SK-N-SH (cell line): ENCODE measurements around the gene OR10G7. TPM values are rescaled to one million over a fixed set of nuclear protein-coding genes. Genes with fewer than 3 reads are reported as not detected.
"Not testable (repeated sequence)": the region's sequence is repeated elsewhere in the genome, so short reads cannot be mapped to it uniquely, and the experiment has no call there.

Experiments
- CTCF ChIA-PET: fragments of 300-600, 350-600 bp; formaldehyde crosslinking; extraction: SDS; loops from one replicate; lab custom pipeline; 2021; lab: Yijun Ruan, JAX
- POLR2A ChIA-PET: fragments of 350-600 bp; sonication (Branson Sonifier 250); formaldehyde crosslinking; extraction: SDS; loops from one replicate; lab custom pipeline; 2020; ENCODE audit warnings: antibody characterized with exemption, inconsistent platforms; lab: Yijun Ruan, JAX
- DNase-seq: peaks from one replicate; pipeline ENCODE4 v3.0.0; 2012
- H2AFZ ChIP-seq: fragments of 200-600 bp; sonication (generic); 2 replicates; pipeline ENCODE4 v1.8.1; 2016; ENCODE audit warnings: antibody characterized with exemption, mild to moderate bottlenecking, low read depth
- H3F3A ChIP-seq: fragments of 200-600 bp; sonication (generic); replicated peaks from 2 replicates; pipeline ENCODE3; 2016; ENCODE audit warnings: antibody characterized with exemption, mild to moderate bottlenecking; ENCODE audit not compliant: insufficient read depth
- H3K27ac ChIP-seq, 2 experiments: fragments of 200-500 bp in 1 of 2; fragments of 200-600 bp in 1 of 2; sonication (Bioruptor generic) in 1 of 2; sonication (generic), shearing (Covaris generic) in 1 of 2; 2 replicates each; pipeline versions ENCODE4 v1.5.1 to v1.6.1; 2014 to 2016; ENCODE audit warnings: low read depth in 2 of 2, inconsistent platforms in 1 of 2, low read length in 1 of 2, mild to moderate bottlenecking in 1 of 2, mixed read lengths in 1 of 2
- H3K27me3 ChIP-seq: fragments of 200-600 bp; sonication (generic), shearing (Covaris generic); 2 replicates; pipeline ENCODE4 v1.6.1; 2016; ENCODE audit warnings: mixed run types; ENCODE audit not compliant: insufficient read depth
- H3K36me3 ChIP-seq, 2 experiments: fragments of 200-500 bp in 1 of 2; fragments of 200-600 bp in 1 of 2; sonication (Bioruptor generic) in 1 of 2; sonication (generic) in 1 of 2; replicated peaks in 1 of 2; 2 replicates each; pipeline versions ENCODE3 to v1.5.1; 2014 to 2016; ENCODE audit warnings: low read length in 1 of 2, mild to moderate bottlenecking in 1 of 2; ENCODE audit not compliant: insufficient read depth in 2 of 2, control insufficient read depth in 1 of 2
- H3K4me1 ChIP-seq, 2 experiments: fragments of 200-500 bp in 1 of 2; fragments of 200-600 bp in 1 of 2; sonication (Bioruptor generic) in 1 of 2; sonication (generic), shearing (Covaris generic) in 1 of 2; 2 replicates each; pipeline versions ENCODE4 v1.5.1 to v1.6.1; 2014 to 2016; ENCODE audit warnings: low read depth in 1 of 2, low read length in 1 of 2, mixed run types in 1 of 2; ENCODE audit not compliant: insufficient read depth in 2 of 2, control insufficient read depth in 1 of 2
- H3K4me2 ChIP-seq: fragments of 200-600 bp; sonication (generic), shearing (Covaris generic); 2 replicates; pipeline ENCODE4 v1.6.1; 2017; ENCODE audit warnings: mixed run types
- H3K4me3 ChIP-seq, 2 experiments: fragments of 200-500 bp in 1 of 2; fragments of 200-600 bp in 1 of 2; sonication (Bioruptor generic) in 1 of 2; sonication (generic), shearing (Covaris generic) in 1 of 2; 2 replicates each; pipeline versions ENCODE4 v1.5.1 to v1.8.1; 2014 to 2016; ENCODE audit warnings: low read depth in 2 of 2, inconsistent platforms in 1 of 2, low read length in 1 of 2, mild to moderate bottlenecking in 1 of 2, mixed read lengths in 1 of 2, moderate library complexity in 1 of 2
- H3K79me2 ChIP-seq: fragments of 200-600 bp; sonication (generic); 2 replicates; pipeline ENCODE4 v1.8.1; 2017; ENCODE audit warnings: mild to moderate bottlenecking; ENCODE audit not compliant: insufficient read depth
- H3K9ac ChIP-seq: fragments of 200-600 bp; sonication (generic); 2 replicates; pipeline ENCODE4 v1.6.1; 2017; ENCODE audit warnings: mixed run types
- H3K9me2 ChIP-seq: fragments of 200-600 bp; sonication (generic); 2 replicates; pipeline ENCODE4 v1.6.1; 2017; ENCODE audit warnings: mixed run types
- H3K9me3 ChIP-seq: fragments of 200-600 bp; sonication (generic); 2 replicates; pipeline ENCODE4 v1.6.1; 2017; ENCODE audit warnings: mixed run types, mild to moderate bottlenecking, moderate library complexity
- H4K20me1 ChIP-seq: fragments of 200-600 bp; sonication (generic); 2 replicates; pipeline ENCODE4 v1.6.1; 2017; ENCODE audit warnings: mild to moderate bottlenecking, mixed run types; ENCODE audit not compliant: insufficient read depth
- POLR2AphosphoS5 ChIP-seq: IDR thresholded peaks from 2 replicates; pipeline ENCODE4 v1.6.1; 2012; ENCODE audit warnings: low read depth, low read length
- SMC3 ChIP-seq: IDR thresholded peaks from 2 replicates; pipeline ENCODE4 v1.6.1; 2012; ENCODE audit warnings: low read depth, low read length, improper control_type of control experiment
- TAF1 ChIP-seq: IDR thresholded peaks from 2 replicates; pipeline ENCODE4 v1.6.1; 2012; ENCODE audit warnings: low read depth, mild to moderate bottlenecking, low read length, moderate library complexity, borderline replicate concordance
- WGBS: methylation state at CpG from one replicate; pipeline ENCODE4 v1.1.6; 2017; ENCODE audit warnings: low lambda C conversion rate; 5-methylcytosine and 5-hydroxymethylcytosine counted together
- polyA plus RNA-seq, 3 experiments: library from polyadenylated mRNA; depleted of rRNA; stranded (reverse); fragments of >200 nt; gene quantifications; 2 replicates each; pipeline ENCODE4 v1.2.3, GENCODE V29; 2012
- TF ChIP-seq, protein P1 (sequence below): IDR thresholded peaks from 2 replicates; pipeline ENCODE4 v1.4.0; 2012; ENCODE audit warnings: low read depth
- TF ChIP-seq, protein P2 (sequence below): fragments of 150-350 bp; IDR thresholded peaks from 2 replicates; pipeline ENCODE4 v1.6.1; 2017; ENCODE audit warnings: antibody characterized with exemption, low read length, low read depth, borderline replicate concordance
- TF ChIP-seq, protein P3 (sequence below): IDR thresholded peaks from 2 replicates; pipeline ENCODE4 v1.4.0; 2012; ENCODE audit warnings: low read depth, borderline replicate concordance
- TF ChIP-seq, protein P4 (sequence below): IDR thresholded peaks from 2 replicates; pipeline ENCODE4 v1.4.0; 2012; ENCODE audit warnings: low read depth, borderline replicate concordance
- TF ChIP-seq, protein P5 (sequence below): IDR thresholded peaks from 2 replicates; pipeline ENCODE4; 2012

Gene OR10G7
- polyA plus RNA-seq, 1 of the 3 experiments (the other 2 are of a cell fraction) = not detected

DNA sequence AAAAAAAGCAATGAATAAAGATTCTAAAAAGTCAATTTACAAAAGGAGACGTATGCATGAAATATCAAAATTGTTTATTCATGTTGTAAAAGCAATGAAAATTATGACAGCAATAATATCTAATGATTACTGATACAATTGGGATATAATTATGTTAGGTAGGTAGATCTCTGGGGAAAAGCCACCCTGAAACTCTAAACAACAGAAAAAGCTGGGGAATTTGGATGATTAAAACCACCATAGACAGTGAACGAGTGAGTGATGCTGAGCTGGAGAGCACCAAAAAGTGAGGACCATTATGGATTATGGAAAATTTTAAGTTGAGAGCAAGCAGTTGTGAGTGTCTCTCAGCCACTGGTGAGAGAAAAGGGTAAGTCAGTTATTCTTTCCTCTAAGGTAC lies 14.6 kb downstream of the OR10G7 start, which contains the start of gene OR10G8:
Gene OR10G8, plus strand, starts transcription at position 301 of the 400 bp plus-strand sequence. CDS start 2,825 bp downstream, outside the sequence.
- CTCF ChIA-PET = interaction anchor here (1.3 kb wide), 1 partner anchor 168 kb away, joined by 4 read pairs; no protein-coding TSS in a partner anchor

DNA sequence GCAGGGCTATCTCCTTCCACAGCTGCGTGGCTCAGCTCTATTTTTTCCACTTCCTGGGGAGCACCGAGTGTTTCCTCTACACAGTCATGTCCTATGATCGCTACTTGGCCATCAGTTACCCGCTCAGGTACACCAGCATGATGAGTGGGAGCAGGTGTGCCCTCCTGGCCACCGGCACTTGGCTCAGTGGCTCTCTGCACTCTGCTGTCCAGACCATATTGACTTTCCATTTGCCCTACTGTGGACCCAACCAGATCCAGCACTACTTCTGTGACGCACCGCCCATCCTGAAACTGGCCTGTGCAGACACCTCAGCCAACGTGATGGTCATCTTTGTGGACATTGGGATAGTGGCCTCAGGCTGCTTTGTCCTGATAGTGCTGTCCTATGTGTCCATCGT lies 25.3 kb downstream of the OR10G7 start:
- H4K20me1 ChIP-seq, H3K4me2 ChIP-seq, H3K27ac ChIP-seq, H3K9ac ChIP-seq, H3K27me3 ChIP-seq, H3K79me2 ChIP-seq, H3K4me3 ChIP-seq, POLR2A ChIA-PET, H2AFZ ChIP-seq, H3K9me3 ChIP-seq, DNase-seq, H3K36me3 ChIP-seq, CTCF ChIA-PET, H3F3A ChIP-seq, H3K4me1 ChIP-seq, H3K9me2 ChIP-seq: not testable (repeated sequence)
- 47% methylated on average over 3 of the region's 9 CpGs for WGBS

More for the DNA sequence above, 14.6 kb downstream of the OR10G7 start, which contains the start of gene OR10G8:
- no peaks in the 10 kb centered on the region for H3K9me3 ChIP-seq
- H3K36me3 ChIP-seq = no peaks in the 10 kb centered on the region
- no peaks in the 10 kb centered on the region for H3K79me2 ChIP-seq
- DNase-seq = no peak
- no peak within 1 kb of the TSS for H2AFZ ChIP-seq
- H3F3A ChIP-seq = no peaks in the 10 kb centered on the region
- no peak within 1 kb of the TSS for H3K9ac ChIP-seq
- POLR2A ChIA-PET = no interaction called here
- H3K27ac ChIP-seq = no peak within 1 kb of the TSS
- WGBS = 5% methylated on average over 2 of the region's 2 CpGs
- TF ChIP-seq, protein P1, sequence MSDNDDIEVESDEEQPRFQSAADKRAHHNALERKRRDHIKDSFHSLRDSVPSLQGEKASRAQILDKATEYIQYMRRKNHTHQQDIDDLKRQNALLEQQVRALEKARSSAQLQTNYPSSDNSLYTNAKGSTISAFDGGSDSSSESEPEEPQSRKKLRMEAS = no peak
- H3K4me1 ChIP-seq = no peaks in the 10 kb centered on the region
- no peak within 1 kb of the TSS for H3K4me2 ChIP-seq
- H3K4me3 ChIP-seq = no peak within 1 kb of the TSS
- H3K9me2 ChIP-seq = no peaks in the 10 kb centered on the region
- no peaks in the 10 kb centered on the region for H4K20me1 ChIP-seq
- H3K27me3 ChIP-seq = no peaks in the 10 kb centered on the region

DNA sequence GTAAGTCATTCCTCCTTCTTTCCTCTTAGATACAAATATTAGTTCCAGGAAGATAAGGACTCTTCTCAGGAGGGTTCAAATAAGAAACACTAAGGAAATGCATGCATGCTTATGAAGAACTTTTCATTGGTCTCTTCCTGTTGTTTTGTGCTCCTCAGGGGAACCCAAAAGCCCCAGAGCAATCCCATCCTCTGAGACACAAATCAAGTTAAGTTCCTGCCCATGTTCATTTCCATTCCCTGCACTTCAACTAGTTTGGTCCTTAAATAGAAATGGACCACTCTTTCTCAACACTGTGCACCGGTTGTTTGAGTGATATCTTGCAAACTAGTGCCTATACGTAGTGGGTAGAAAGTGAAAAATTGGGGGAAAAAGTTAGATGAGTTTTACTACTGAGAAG lies 28.4 kb downstream of the OR10G7 start, which contains the start of gene OR10G4:
Gene OR10G4, plus strand, starts transcription at position 301 of the 400 bp plus-strand sequence. CDS start 2,578 bp downstream, outside the sequence.
- CTCF ChIA-PET = no interaction called here
- H3K9ac ChIP-seq = no peak within 1 kb of the TSS
- POLR2A ChIA-PET = no interaction called here
- no peaks in the 10 kb centered on the region for H3F3A ChIP-seq
- H3K79me2 ChIP-seq = no peaks in the 10 kb centered on the region
- H3K27me3 ChIP-seq = no peaks in the 10 kb centered on the region
- H3K36me3 ChIP-seq = no peaks in the 10 kb centered on the region
- WGBS = 0% methylated on average over 2 of the region's 2 CpGs
- no peaks in the 10 kb centered on the region for H3K4me1 ChIP-seq
- no peak within 1 kb of the TSS for H3K4me3 ChIP-seq
- no peak within 1 kb of the TSS for H3K4me2 ChIP-seq
- no peak for DNase-seq
- TF ChIP-seq, protein P2, sequence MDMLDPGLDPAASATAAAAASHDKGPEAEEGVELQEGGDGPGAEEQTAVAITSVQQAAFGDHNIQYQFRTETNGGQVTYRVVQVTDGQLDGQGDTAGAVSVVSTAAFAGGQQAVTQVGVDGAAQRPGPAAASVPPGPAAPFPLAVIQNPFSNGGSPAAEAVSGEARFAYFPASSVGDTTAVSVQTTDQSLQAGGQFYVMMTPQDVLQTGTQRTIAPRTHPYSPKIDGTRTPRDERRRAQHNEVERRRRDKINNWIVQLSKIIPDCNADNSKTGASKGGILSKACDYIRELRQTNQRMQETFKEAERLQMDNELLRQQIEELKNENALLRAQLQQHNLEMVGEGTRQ = no peak
- TF ChIP-seq, protein P3, sequence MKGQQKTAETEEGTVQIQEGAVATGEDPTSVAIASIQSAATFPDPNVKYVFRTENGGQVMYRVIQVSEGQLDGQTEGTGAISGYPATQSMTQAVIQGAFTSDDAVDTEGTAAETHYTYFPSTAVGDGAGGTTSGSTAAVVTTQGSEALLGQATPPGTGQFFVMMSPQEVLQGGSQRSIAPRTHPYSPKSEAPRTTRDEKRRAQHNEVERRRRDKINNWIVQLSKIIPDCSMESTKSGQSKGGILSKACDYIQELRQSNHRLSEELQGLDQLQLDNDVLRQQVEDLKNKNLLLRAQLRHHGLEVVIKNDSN = no peak
- TF ChIP-seq, protein P4, sequence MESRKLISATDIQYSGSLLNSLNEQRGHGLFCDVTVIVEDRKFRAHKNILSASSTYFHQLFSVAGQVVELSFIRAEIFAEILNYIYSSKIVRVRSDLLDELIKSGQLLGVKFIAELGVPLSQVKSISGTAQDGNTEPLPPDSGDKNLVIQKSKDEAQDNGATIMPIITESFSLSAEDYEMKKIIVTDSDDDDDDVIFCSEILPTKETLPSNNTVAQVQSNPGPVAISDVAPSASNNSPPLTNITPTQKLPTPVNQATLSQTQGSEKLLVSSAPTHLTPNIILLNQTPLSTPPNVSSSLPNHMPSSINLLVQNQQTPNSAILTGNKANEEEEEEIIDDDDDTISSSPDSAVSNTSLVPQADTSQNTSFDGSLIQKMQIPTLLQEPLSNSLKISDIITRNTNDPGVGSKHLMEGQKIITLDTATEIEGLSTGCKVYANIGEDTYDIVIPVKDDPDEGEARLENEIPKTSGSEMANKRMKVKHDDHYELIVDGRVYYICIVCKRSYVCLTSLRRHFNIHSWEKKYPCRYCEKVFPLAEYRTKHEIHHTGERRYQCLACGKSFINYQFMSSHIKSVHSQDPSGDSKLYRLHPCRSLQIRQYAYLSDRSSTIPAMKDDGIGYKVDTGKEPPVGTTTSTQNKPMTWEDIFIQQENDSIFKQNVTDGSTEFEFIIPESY = no peak
- TF ChIP-seq TAF1 (no peak), SMC3 (no peak), POLR2AphosphoS5 (no peak)
- TF ChIP-seq, protein P5, sequence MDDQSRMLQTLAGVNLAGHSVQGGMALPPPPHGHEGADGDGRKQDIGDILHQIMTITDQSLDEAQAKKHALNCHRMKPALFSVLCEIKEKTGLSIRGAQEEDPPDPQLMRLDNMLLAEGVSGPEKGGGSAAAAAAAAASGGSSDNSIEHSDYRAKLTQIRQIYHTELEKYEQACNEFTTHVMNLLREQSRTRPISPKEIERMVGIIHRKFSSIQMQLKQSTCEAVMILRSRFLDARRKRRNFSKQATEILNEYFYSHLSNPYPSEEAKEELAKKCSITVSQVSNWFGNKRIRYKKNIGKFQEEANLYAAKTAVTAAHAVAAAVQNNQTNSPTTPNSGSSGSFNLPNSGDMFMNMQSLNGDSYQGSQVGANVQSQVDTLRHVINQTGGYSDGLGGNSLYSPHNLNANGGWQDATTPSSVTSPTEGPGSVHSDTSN = no peak
- TF ChIP-seq, all 33 proteins: peak for 0
- H2AFZ ChIP-seq = no peak within 1 kb of the TSS
- H3K9me2 ChIP-seq = no peaks in the 10 kb centered on the region
- no peak within 1 kb of the TSS for H3K27ac ChIP-seq
- H3K9me3 ChIP-seq = no peaks in the 10 kb centered on the region
- no peaks in the 10 kb centered on the region for H4K20me1 ChIP-seq
